PC-3 (cell line): ENCODE measurements around the gene PPIF.

Experiments
- CTCF ChIP-seq: fragments of 300-600 bp; sonication (generic); conservative IDR thresholded peaks from 2 replicates; pipeline ENCODE4 v1.5.1; 2017; ENCODE audit warnings: antibody characterized with exemption, low read depth, mild to moderate bottlenecking, low read length
- EZH2phosphoT487 ChIP-seq: fragments of 300-600 bp; sonication (generic); IDR thresholded peaks from 2 replicates; pipeline ENCODE4 v1.6.1; 2018; ENCODE audit warnings: mild to moderate bottlenecking, antibody characterized with exemption, low read length, borderline replicate concordance

GRCh38 chr10:79351332-79351731 lies 4.1 kb downstream of the PPIF start:
- TF ChIP-seq CTCF (no peak), EZH2phosphoT487 (no peak)
